Trophoblast cell (in vitro differentiated cells and primary cell): ENCODE data around the gene XPC. TPM values are rescaled to one million over a fixed set of nuclear protein-coding genes. Genes with fewer than 3 reads are reported as not detected.
"Not testable (repeated sequence)": the region's sequence is repeated elsewhere in the genome, so short reads cannot be mapped to it uniquely, and the experiment has no call there.

ENCODE experiments used
- DNase-seq, 2 donors: peaks; one replicate each; pipeline ENCODE4 v3.0.0-alpha.2; 2016
- H2AFZ ChIP-seq: 2 replicates; pipeline ENCODE4 v1.6.1; 2013; ENCODE audit warnings: low read length, moderate library complexity, mild to moderate bottlenecking; ENCODE audit not compliant: insufficient read depth, poor library complexity
- H2AK5ac ChIP-seq: 2 replicates; pipeline ENCODE4 v1.6.1; 2013; ENCODE audit warnings: mild to moderate bottlenecking, low read length
- H2BK120ac ChIP-seq: 2 replicates; pipeline ENCODE4 v1.6.1; 2013; ENCODE audit warnings: low read length, mild to moderate bottlenecking, moderate library complexity; ENCODE audit not compliant: insufficient read depth, poor library complexity
- H2BK12ac ChIP-seq: 2 replicates; pipeline ENCODE4 v1.6.1; 2013; ENCODE audit warnings: mild to moderate bottlenecking, low read length, moderate library complexity
- H2BK5ac ChIP-seq: 2 replicates; pipeline ENCODE4 v1.6.1; 2013; ENCODE audit warnings: low read length, low read depth, moderate library complexity, mild to moderate bottlenecking; ENCODE audit not compliant: poor library complexity
- H3K14ac ChIP-seq: 2 replicates; pipeline ENCODE4 v1.6.1; 2013; ENCODE audit warnings: mild to moderate bottlenecking, low read length
- H3K18ac ChIP-seq: 2 replicates; pipeline ENCODE4 v1.6.1; 2013; ENCODE audit warnings: mild to moderate bottlenecking, low read length
- H3K23ac ChIP-seq: 2 replicates; pipeline ENCODE4 v1.6.1; 2013; ENCODE audit warnings: low read length
- H3K27ac ChIP-seq: 2 replicates; pipeline ENCODE4 v1.5.1; 2013; ENCODE audit warnings: low read depth, mild to moderate bottlenecking, inconsistent platforms, low read length, moderate library complexity
- H3K27me3 ChIP-seq: 2 replicates; pipeline ENCODE4 v1.6.1; 2013; ENCODE audit warnings: inconsistent platforms, mild to moderate bottlenecking, low read length, moderate library complexity; ENCODE audit not compliant: insufficient read depth
- H3K36me3 ChIP-seq, 2 experiments: 1 replicate in 1 of 2; 2 replicates in 1 of 2; pipeline ENCODE4 v1.6.1; 2013; ENCODE audit warnings: low read length in 2 of 2, mild to moderate bottlenecking in 2 of 2, moderate library complexity in 1 of 2; ENCODE audit not compliant: insufficient read depth in 2 of 2, control insufficient read depth in 1 of 2
- H3K4ac ChIP-seq: 2 replicates; pipeline ENCODE4 v1.6.1; 2013; ENCODE audit warnings: low read depth, mild to moderate bottlenecking, low read length, moderate library complexity
- H3K4me1 ChIP-seq, 2 experiments: 1 replicate in 1 of 2; 2 replicates in 1 of 2; pipeline ENCODE4 v1.6.1; 2013; ENCODE audit warnings: low read length in 2 of 2, mild to moderate bottlenecking in 2 of 2, moderate library complexity in 1 of 2; ENCODE audit not compliant: insufficient read depth in 2 of 2, control insufficient read depth in 1 of 2
- H3K4me2 ChIP-seq: 2 replicates; pipeline ENCODE4 v1.6.1; 2013; ENCODE audit warnings: inconsistent platforms, mild to moderate bottlenecking, low read length, moderate library complexity
- H3K4me3 ChIP-seq: 2 replicates; pipeline ENCODE4 v1.5.1; 2013; ENCODE audit warnings: mild to moderate bottlenecking, low read depth, low read length, inconsistent platforms
- H3K79me1 ChIP-seq: one replicate; pipeline ENCODE4 v1.6.1; 2013; ENCODE audit warnings: low read length
- H3K79me2 ChIP-seq: 2 replicates; pipeline ENCODE4 v1.6.1; 2013; ENCODE audit warnings: low read length, mild to moderate bottlenecking; ENCODE audit not compliant: control insufficient read depth, insufficient read depth, poor library complexity
- H3K9ac ChIP-seq: 2 replicates; pipeline ENCODE4 v1.6.1; 2013; ENCODE audit warnings: mild to moderate bottlenecking, low read length
- H3K9me3 ChIP-seq: 2 replicates; pipeline ENCODE4 v1.6.1; 2013; ENCODE audit warnings: low read depth, mild to moderate bottlenecking, control low read depth, inconsistent platforms, low read length; ENCODE audit not compliant: insufficient read depth
- H4K12ac ChIP-seq: 2 replicates; pipeline ENCODE4 v1.6.1; 2013; ENCODE audit warnings: low read depth, mild to moderate bottlenecking, low read length, moderate library complexity
- H4K8ac ChIP-seq: 2 replicates; pipeline ENCODE4 v1.6.1; 2013; ENCODE audit warnings: low read depth, mild to moderate bottlenecking, low read length, moderate library complexity
- H4K91ac ChIP-seq: one replicate; pipeline ENCODE4 v1.6.1; 2013; ENCODE audit warnings: low read depth, mild to moderate bottlenecking, low read length, moderate library complexity
- WGBS: extraction: QIAGEN DNeasy Blood & Tissue Kit; methylation state at CpG from one replicate; pipeline ENCODE4 v1.1.7; 2013; ENCODE audit warnings: missing lambda C conversion rate; ENCODE audit not compliant: insufficient read length, insufficient coverage; ENCODE audit errors: extremely low coverage; 5-methylcytosine and 5-hydroxymethylcytosine counted together
- polyA plus RNA-seq: library from polyadenylated mRNA; stranded (reverse); fragments of 200-250 nt; gene quantifications from 2 replicates; pipeline ENCODE4 v1.2.3, GENCODE V29; 2013

XPC gene
- 26.3 and 26.6 TPM in 2 replicates for polyA plus RNA-seq

DNA sequence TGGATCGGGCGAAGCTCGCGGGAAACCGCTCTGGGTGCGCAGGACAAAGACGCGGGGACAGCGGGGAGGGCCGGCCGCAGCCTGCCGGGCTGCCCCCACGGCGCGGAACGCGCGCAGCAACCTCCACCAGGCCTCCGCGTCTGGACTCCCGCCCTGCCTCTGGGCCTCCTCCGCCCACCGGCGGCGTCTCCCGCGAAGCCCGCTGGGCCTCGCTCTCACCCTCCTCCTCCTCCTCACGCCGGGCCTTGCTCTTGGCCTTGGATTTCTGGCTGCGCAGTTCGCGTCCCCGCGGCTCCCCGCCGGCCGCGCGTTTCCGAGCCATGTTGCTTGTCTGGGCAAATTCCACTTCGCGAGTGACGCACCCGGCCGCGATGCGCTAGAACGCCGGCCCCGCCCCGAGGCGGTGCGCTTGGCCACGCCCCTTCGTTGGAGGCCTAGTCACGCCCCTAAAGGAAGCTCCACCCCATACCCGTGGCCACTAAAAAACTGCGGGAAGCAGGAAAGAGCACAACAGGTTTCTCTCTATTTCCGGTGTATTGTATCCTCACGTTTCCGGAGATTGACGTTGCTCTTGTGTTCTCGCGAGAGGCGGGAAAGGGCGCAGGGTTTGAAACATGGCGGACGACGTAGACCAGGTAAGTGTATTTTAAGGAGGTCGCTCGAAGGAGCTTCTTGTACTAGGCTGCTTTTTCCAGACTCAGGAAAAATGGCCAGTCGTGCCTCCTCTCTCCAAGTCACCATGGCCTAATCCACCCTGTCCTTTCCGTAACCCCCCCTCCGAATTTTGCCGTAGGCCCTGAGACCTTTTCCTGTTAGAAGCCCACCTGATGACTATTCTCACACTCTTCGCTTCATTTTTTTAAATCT is at the start of gene XPC, which contains the start of gene LSM3:
XPC (minus strand) TSS at position 355 of the 867 bp plus-strand sequence; CDS start at position 322, 33 bp downstream.
LSM3 (plus strand) TSS at position 571 of the 867 bp plus-strand sequence; CDS start at position 615, 44 bp downstream.
- Histone ChIP-seq H3K18ac (peak within 1 kb of the TSS; percentile 100), H3K9ac (peak within 1 kb of the TSS; percentile 100), H3K4me3 (peak within 1 kb of the TSS; percentile 97), H4K12ac (peak within 1 kb of the TSS; percentile 95), H3K4ac (peak within 1 kb of the TSS; percentile 98), H4K91ac (peak within 1 kb of the TSS; percentile 98), H2BK5ac (peak within 1 kb of the TSS; percentile 99), H3K4me1 (peaks cover 2 to 7% of the 10 kb centered on the region in 2 experiments), H4K8ac (peak within 1 kb of the TSS; percentile 97), H2BK12ac (peak within 1 kb of the TSS; percentile 71), H3K27ac (peak within 1 kb of the TSS; percentile 93), H2AK5ac (peak within 1 kb of the TSS; percentile 83), H2AFZ (peak within 1 kb of the TSS; percentile 96), H3K4me2 (peak within 1 kb of the TSS; percentile 79), H3K27me3 (no peaks in the 10 kb centered on the region), H3K14ac (peak within 1 kb of the TSS; percentile 99), H3K79me2 (peaks cover 13% of the 10 kb centered on the region), H3K9me3 (no peaks in the 10 kb centered on the region), H3K23ac (no peak within 1 kb of the TSS), H2BK120ac (peak within 1 kb of the TSS; percentile 99), H3K79me1 (peaks cover 10% of the 10 kb centered on the region), H3K36me3 (peaks cover 2 to 3% of the 10 kb centered on the region in 2 experiments)
- WGBS, result no CpG with 5 or more reads among the region's 78 CpGs
- DNase-seq, result peak; percentile 97 to 100

- Histone ChIP-seq H3K9ac (no peak overlapping the region), H3K4me1 (peaks cover 45 to 67% of the 10 kb centered on the region in 2 experiments), H3K4me2 (peak overlapping the region; percentile 26), H4K12ac (no peak overlapping the region), H2AFZ (no peak overlapping the region), H3K27ac (peak overlapping the region; percentile 96), H4K8ac (no peak overlapping the region), H3K9me3 (no peaks in the 10 kb centered on the region), H2BK12ac (no peak overlapping the region), H3K18ac (no peak overlapping the region), H3K36me3 (no peaks in the 10 kb centered on the region), H3K79me2 (peaks cover 12% of the 10 kb centered on the region), H3K23ac (no peak overlapping the region), H2BK120ac (no peak overlapping the region), H3K27me3 (no peaks in the 10 kb centered on the region), H3K4ac (no peak overlapping the region), H3K4me3 (no peak overlapping the region), H2BK5ac (no peak overlapping the region), H3K79me1 (peaks cover 79% of the 10 kb centered on the region), H2AK5ac (no peak overlapping the region), H3K14ac (no peak overlapping the region), H4K91ac (no peak overlapping the region)
- DNase-seq, result peak; percentile 36 to 92
- WGBS, result no CpG with 5 or more reads among the region's 1 CpG
Measured at GRCh38 chr3:14227856-14228255, 49.5 kb upstream of the XPC start.

GRCh38 chr3:14226351-14226750 is 48.0 kb upstream of the XPC start:
- Histone ChIP-seq H3K4me1 (peaks cover 35 to 56% of the 10 kb centered on the region in 2 experiments), H2BK120ac (peak overlapping the region; percentile 71), H3K18ac (peak overlapping the region; percentile 27), H3K4ac (peak overlapping the region; percentile 3), H3K4me2 (peak overlapping the region; percentile 13), H4K8ac (peak overlapping the region; percentile 3), H3K79me1 (peaks cover 68% of the 10 kb centered on the region), H3K14ac (peak overlapping the region; percentile 22), H2BK5ac (peak overlapping the region; percentile 93), H2BK12ac (peak overlapping the region; percentile 68), H3K27ac (peak overlapping the region; percentile 96), H4K91ac (peak overlapping the region; percentile 78), H3K79me2 (peaks cover 12% of the 10 kb centered on the region)
- not testable (repeated sequence) for H3K36me3 ChIP-seq, H3K23ac ChIP-seq, H3K27me3 ChIP-seq, H2AFZ ChIP-seq, H3K4me3 ChIP-seq, H3K9me3 ChIP-seq, H4K12ac ChIP-seq, H3K9ac ChIP-seq, H2AK5ac ChIP-seq
- no CpG with 5 or more reads among the region's 3 CpGs for WGBS
- DNase-seq, result peak in 1 of 2 donors; percentile 43

DNA sequence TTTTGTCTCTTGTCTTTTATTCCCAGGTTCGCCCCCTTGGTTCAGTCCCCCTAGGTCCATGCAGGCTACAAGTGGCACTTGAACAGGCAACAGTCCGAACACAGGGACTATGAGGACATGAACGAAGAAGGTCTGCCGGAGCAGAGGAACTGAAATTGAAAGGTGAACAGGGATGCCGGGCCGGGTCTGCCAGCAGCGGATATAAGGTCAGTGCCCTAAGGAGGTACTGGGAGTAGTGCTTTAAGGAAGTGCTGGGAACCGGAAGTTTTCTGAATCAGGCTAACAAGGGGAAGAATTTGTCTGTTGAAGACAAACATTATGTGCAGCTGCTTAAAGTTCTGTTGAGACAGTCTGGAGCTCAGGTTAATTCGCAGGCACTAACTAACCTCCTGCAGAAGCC is 47.0 kb upstream of the XPC start:
- H3K27ac ChIP-seq, result peak overlapping the region; percentile 96
- H4K8ac ChIP-seq, result peak overlapping the region; percentile 47
- H3K9me3 ChIP-seq, result no peaks in the 10 kb centered on the region
- H2BK12ac ChIP-seq, result peak overlapping the region; percentile 83
- no peak overlapping the region for H2AK5ac ChIP-seq
- WGBS, result no CpG with 5 or more reads among the region's 9 CpGs
- H3K36me3 ChIP-seq, result no peaks in the 10 kb centered on the region
- peak overlapping the region; percentile 91 for H4K91ac ChIP-seq
- peaks cover 12% of the 10 kb centered on the region for H3K79me2 ChIP-seq
- DNase-seq, result peak in 1 of 2 donors; percentile 27
- H3K4me1 ChIP-seq, result peaks cover 26 to 46% of the 10 kb centered on the region in 2 experiments
- H2BK120ac ChIP-seq, result peak overlapping the region; percentile 71
- no peak overlapping the region for H3K23ac ChIP-seq
- H4K12ac ChIP-seq, result no peak overlapping the region
- H3K27me3 ChIP-seq, result no peaks in the 10 kb centered on the region
- H2BK5ac ChIP-seq, result peak overlapping the region; percentile 88
- peak overlapping the region; percentile 46 for H3K4me2 ChIP-seq
- peak overlapping the region; percentile 41 for H3K4ac ChIP-seq
- peak overlapping the region; percentile 39 for H3K18ac ChIP-seq
- peak overlapping the region; percentile 11 for H3K9ac ChIP-seq
- peak overlapping the region; percentile 63 for H3K14ac ChIP-seq
- no peak overlapping the region for H2AFZ ChIP-seq
- H3K4me3 ChIP-seq, result no peak overlapping the region
- H3K79me1 ChIP-seq, result peaks cover 59% of the 10 kb centered on the region
